Caco-2 (cell line): ENCODE measurements around the gene IRAK1. TPM values are rescaled to one million over a fixed set of nuclear protein-coding genes. Genes with fewer than 3 reads are reported as not detected.

Experiments
- BruUV-seq: library from RNA; stranded (reverse); fragments of 400-500 nt; replicated peaks from 2 replicates; lab custom pipeline; 2021; lab: Mats Ljungman, UMichigan
- CTCF ChIA-PET: fragments of 300-600 bp; sonication (Branson Sonifier 250); formaldehyde crosslinking; loops from one replicate; lab custom pipeline; 2022; ENCODE audit warnings: antibody characterized with exemption; lab: Charles Lee
- POLR2A ChIA-PET: fragments of 300-600 bp; sonication (Branson Sonifier 250); formaldehyde crosslinking; loops from one replicate; lab custom pipeline; 2022; ENCODE audit warnings: antibody characterized with exemption; lab: Charles Lee
- DNase-seq, 2 experiments: peaks; one replicate each; pipeline versions ENCODE4 v3.0.0 to v3.0.0-alpha.2; 2020 to 2022
- H3K27me3 ChIP-seq: replicated peaks from 2 replicates; pipeline ENCODE4 v1.6.0; 2011; ENCODE audit warnings: low read length; ENCODE audit not compliant: control insufficient read depth, insufficient read depth
- H3K36me3 ChIP-seq: 2 replicates; pipeline ENCODE4 v1.5.1; 2011; ENCODE audit warnings: low read length; ENCODE audit not compliant: control insufficient read depth, insufficient read depth
- H3K4me1 ChIP-seq: fragments of 250-450 bp; sonication (Bioruptor Pico); 2 replicates; pipeline ENCODE4 v1.5.1; 2020; ENCODE audit warnings: mild to moderate bottlenecking
- H3K4me3 ChIP-seq: 2 replicates; pipeline ENCODE4 v1.5.1; 2011; ENCODE audit warnings: low read depth, mild to moderate bottlenecking, control low read depth, low read length
- H3K9me3 ChIP-seq: fragments of 250-450 bp; sonication (Bioruptor Pico); 2 replicates; pipeline ENCODE4 v1.5.1; 2020; ENCODE audit warnings: mild to moderate bottlenecking, moderate library complexity
- H3K27ac Mint-ChIP-seq: one replicate; pipeline ENCODE4 v1.8.0; 2022; ENCODE audit warnings: mixed read lengths; ENCODE audit not compliant: unreplicated experiment
- H3K27me3 Mint-ChIP-seq: one replicate; pipeline ENCODE4 v1.8.0; 2022; ENCODE audit warnings: mixed read lengths; ENCODE audit not compliant: insufficient read depth, unreplicated experiment
- H3K36me3 Mint-ChIP-seq: one replicate; pipeline ENCODE4 v1.8.0; 2022; ENCODE audit warnings: mild to moderate bottlenecking, mixed read lengths; ENCODE audit not compliant: insufficient read depth, unreplicated experiment
- H3K4me1 Mint-ChIP-seq: one replicate; pipeline ENCODE4 v1.8.0; 2022; ENCODE audit warnings: low read depth, mixed read lengths; ENCODE audit not compliant: unreplicated experiment
- H3K4me3 Mint-ChIP-seq: one replicate; pipeline ENCODE4 v1.8.0; 2022; ENCODE audit warnings: mild to moderate bottlenecking, moderate library complexity, mixed read lengths; ENCODE audit not compliant: unreplicated experiment
- H3K9me3 Mint-ChIP-seq: one replicate; pipeline ENCODE4 v1.8.0; 2022; ENCODE audit warnings: mixed read lengths; ENCODE audit not compliant: unreplicated experiment
- CTCF ChIP-seq, 2 experiments: fragments of 200-600 bp in 1 of 2; IDR thresholded peaks; 1 replicate in 1 of 2; 2 replicates in 1 of 2; pipeline versions ENCODE4 v1.5.1 to v1.8.0; 2011 to 2022; ENCODE audit warnings: antibody characterized with exemption in 1 of 2, control low read depth in 1 of 2, inconsistent platforms in 1 of 2, low read depth in 1 of 2, low read length in 1 of 2, mild to moderate bottlenecking in 1 of 2, moderate library complexity in 1 of 2; ENCODE audit not compliant: insufficient read depth in 1 of 2, severe bottlenecking in 1 of 2, unreplicated experiment in 1 of 2
- intact Hi-C: fragments of 100-400 bp; cut with micrococcal nuclease; formaldehyde crosslinking; loops from one replicate; pipeline ENCODE4 v1.10.0; 2022; ENCODE audit not compliant: unreplicated experiment
- total RNA-seq: library from RNA; stranded (reverse); gene quantifications from 2 replicates; pipeline ENCODE4 v1.2.3, GENCODE V29; 2022

The IRAK1 gene
- total RNA-seq, 1 experiment from 2014 or later = 119 TPM

- Mint-ChIP-seq H3K27me3 (no peaks in the 10 kb centered on the region), H3K4me3 (no peak overlapping the region), H3K27ac (no peak overlapping the region), H3K9me3 (no peaks in the 10 kb centered on the region), H3K4me1 (no peaks in the 10 kb centered on the region), H3K36me3 (no peaks in the 10 kb centered on the region)
- no peaks in the 10 kb centered on the region for H3K4me1 ChIP-seq
- ChIA-PET POLR2A (no interaction called here), CTCF (no interaction called here)
- no TSS peak for BruUV-seq
- no peak for TF ChIP-seq CTCF (IDR thresholded peaks at IDR 0.05; ENCODE audit: insufficient read depth in 1 of 2, low read depth in 1 of 2, low read length in 1 of 2, severe bottlenecking in 1 of 2, unreplicated experiment in 1 of 2)
- DNase-seq = no peak
- H3K4me3 ChIP-seq = no peak overlapping the region
- no peaks in the 10 kb centered on the region for H3K27me3 ChIP-seq
- H3K9me3 ChIP-seq = no peaks in the 10 kb centered on the region
- no peaks in the 10 kb centered on the region for H3K36me3 ChIP-seq
- intact Hi-C loops = no loop called here
These were observed 31.2 kb downstream of the IRAK1 start for GRCh38 chrX:153988493-153988892.

- H3K4me3 ChIP-seq = no peak overlapping the region
- no peak for DNase-seq
- H3K9me3 ChIP-seq = no peaks in the 10 kb centered on the region
- H3K36me3 ChIP-seq = no peaks in the 10 kb centered on the region
- ChIA-PET POLR2A (no interaction called here), CTCF (no interaction called here)
- Mint-ChIP-seq H3K36me3 (no peaks in the 10 kb centered on the region), H3K27ac (no peak overlapping the region), H3K4me1 (no peaks in the 10 kb centered on the region), H3K9me3 (no peaks in the 10 kb centered on the region), H3K27me3 (no peaks in the 10 kb centered on the region), H3K4me3 (no peak overlapping the region)
- TF ChIP-seq CTCF (IDR thresholded peaks at IDR 0.05; ENCODE audit: insufficient read depth in 1 of 2, low read depth in 1 of 2, low read length in 1 of 2, severe bottlenecking in 1 of 2, unreplicated experiment in 1 of 2) = no peak
- no peaks in the 10 kb centered on the region for H3K27me3 ChIP-seq
- BruUV-seq = no TSS peak
- no peaks in the 10 kb centered on the region for H3K4me1 ChIP-seq
- intact Hi-C loops = no loop called here
These were observed 35.1 kb downstream of the IRAK1 start for GRCh38 chrX:153984351-153985178.

GRCh38 chrX:153983321-153983801 is 36.3 kb downstream of the IRAK1 start:
- intact Hi-C loops = no loop called here

More at GRCh38 chrX:153983321-153983801, 36.3 kb downstream of the IRAK1 start:
- no peaks in the 10 kb centered on the region for H3K9me3 Mint-ChIP-seq
- ChIA-PET POLR2A (no interaction called here), CTCF (no interaction called here)
- no peaks in the 10 kb centered on the region for H3K36me3 Mint-ChIP-seq
- Histone ChIP-seq H3K4me3 (no peak overlapping the region), H3K9me3 (no peaks in the 10 kb centered on the region), H3K27me3 (no peaks in the 10 kb centered on the region), H3K4me1 (no peaks in the 10 kb centered on the region), H3K36me3 (no peaks in the 10 kb centered on the region)
- DNase-seq = no peak
- TF ChIP-seq CTCF (IDR thresholded peaks at IDR 0.05; ENCODE audit: insufficient read depth in 1 of 2, low read depth in 1 of 2, low read length in 1 of 2, severe bottlenecking in 1 of 2, unreplicated experiment in 1 of 2) = no peak
- H3K4me3 Mint-ChIP-seq = no peak overlapping the region
- BruUV-seq = no TSS peak
- no peak overlapping the region for H3K27ac Mint-ChIP-seq
- no peaks in the 10 kb centered on the region for H3K4me1 Mint-ChIP-seq
- H3K27me3 Mint-ChIP-seq = no peaks in the 10 kb centered on the region
